Muscle layer of duodenum (tissue), 2 donors: ENCODE results near the gene CDH5.
A peak's percentile ranks its signal among the peaks of the same experiment; 100 is the strongest.

Source experiments
- H3K27ac ChIP-seq: one replicate; pipeline ENCODE4 v1.7.0; 2013; ENCODE audit warnings: mild to moderate bottlenecking, low read length
- H3K27me3 ChIP-seq: one replicate; pipeline ENCODE4 v1.7.0; 2013; ENCODE audit warnings: low read depth, mild to moderate bottlenecking, control low read depth, low read length
- H3K36me3 ChIP-seq, 2 donors: one replicate each; pipeline ENCODE4 v1.7.0; 2013; ENCODE audit warnings: low read length in 2 of 2, control low read depth in 1 of 2, mild to moderate bottlenecking in 1 of 2; ENCODE audit not compliant: insufficient read depth in 2 of 2, control insufficient read depth in 1 of 2
- H3K4me1 ChIP-seq, 2 donors: one replicate each; pipeline ENCODE4 v1.7.0; 2013; ENCODE audit warnings: low read length in 2 of 2, mild to moderate bottlenecking in 2 of 2, control low read depth in 1 of 2, moderate library complexity in 1 of 2; ENCODE audit not compliant: insufficient read depth in 2 of 2, control insufficient read depth in 1 of 2
- H3K4me3 ChIP-seq, 2 donors: one replicate each; pipeline ENCODE4 v1.7.0; 2013; ENCODE audit warnings: low read length in 2 of 2, low read depth in 1 of 2, mild to moderate bottlenecking in 1 of 2
- H3K9me3 ChIP-seq, 2 donors: one replicate each; pipeline ENCODE4 v1.7.0; 2013; ENCODE audit warnings: low read length in 2 of 2, control low read depth in 1 of 2, mild to moderate bottlenecking in 1 of 2; ENCODE audit not compliant: control insufficient read depth in 1 of 2
- donor health status: healthy.

The CDH5 gene

DNA sequence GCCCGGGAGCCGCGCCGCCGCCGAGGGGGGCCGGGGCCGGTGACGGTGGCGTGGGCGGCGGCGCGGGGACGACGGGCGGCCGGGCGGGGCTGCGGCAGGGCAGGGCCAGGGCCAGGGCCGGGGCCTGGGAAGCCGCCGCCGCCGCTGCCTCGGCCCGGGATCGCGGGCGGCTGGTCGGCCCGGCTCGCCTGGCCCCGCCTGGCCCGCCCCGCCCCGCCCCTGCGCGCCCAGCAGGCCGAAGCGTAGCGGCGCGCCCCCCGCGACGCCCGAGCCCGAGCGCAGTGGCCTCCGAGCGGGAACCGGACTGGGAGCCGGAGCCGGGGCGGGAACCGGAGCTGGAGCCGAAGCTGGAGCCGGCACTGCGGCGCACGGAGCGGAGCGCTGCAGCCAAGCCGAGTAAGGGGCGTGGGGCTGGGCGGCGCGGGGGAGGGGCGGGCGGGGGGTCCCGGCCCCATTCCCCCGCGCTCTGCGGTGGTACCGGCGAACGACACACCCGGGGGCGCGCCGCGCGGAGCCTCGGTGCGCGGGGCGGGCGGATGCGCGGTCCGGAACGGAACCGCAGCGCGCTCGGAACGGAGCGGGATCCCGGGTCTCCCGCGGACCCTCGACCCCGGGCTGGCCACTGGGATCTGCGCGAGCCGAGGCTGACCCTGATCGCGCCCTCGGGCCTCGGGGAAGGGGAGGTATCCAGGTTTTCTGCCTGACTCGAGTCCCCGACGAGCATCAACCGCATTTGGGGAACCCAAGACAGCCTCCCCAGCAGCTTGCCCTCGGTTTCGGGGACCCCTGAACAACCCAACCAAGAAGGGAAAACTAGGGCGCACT, 60.8 kb downstream of the CDH5 start, which contains the start of gene BEAN1:
BEAN1 (plus strand) TSS at position 260 of the 825 bp plus-strand sequence. CDS start 10,382 bp downstream, outside the sequence.
- peaks cover 45% of the 10 kb centered on the region for H3K27me3 ChIP-seq
- peaks cover 0 to 22% of the 10 kb centered on the region in 2 donors for H3K4me1 ChIP-seq
- H3K27ac ChIP-seq = no peak within 1 kb of the TSS
- H3K4me3 ChIP-seq = peak within 1 kb of the TSS in 1 of 2 donors; percentile 58
- H3K9me3 ChIP-seq = no peaks in the 10 kb centered on the region
- no peaks in the 10 kb centered on the region for H3K36me3 ChIP-seq

GRCh38 chr16:66427871-66428681, 61.6 kb downstream of the CDH5 start:
- no peaks in the 10 kb centered on the region for H3K36me3 ChIP-seq
- peaks cover 0 to 22% of the 10 kb centered on the region in 2 donors for H3K4me1 ChIP-seq
- peak overlapping the region in 1 of 2 donors; percentile 58 for H3K4me3 ChIP-seq
- peaks cover 46% of the 10 kb centered on the region for H3K27me3 ChIP-seq
- no peak overlapping the region for H3K27ac ChIP-seq
- H3K9me3 ChIP-seq = no peaks in the 10 kb centered on the region

DNA sequence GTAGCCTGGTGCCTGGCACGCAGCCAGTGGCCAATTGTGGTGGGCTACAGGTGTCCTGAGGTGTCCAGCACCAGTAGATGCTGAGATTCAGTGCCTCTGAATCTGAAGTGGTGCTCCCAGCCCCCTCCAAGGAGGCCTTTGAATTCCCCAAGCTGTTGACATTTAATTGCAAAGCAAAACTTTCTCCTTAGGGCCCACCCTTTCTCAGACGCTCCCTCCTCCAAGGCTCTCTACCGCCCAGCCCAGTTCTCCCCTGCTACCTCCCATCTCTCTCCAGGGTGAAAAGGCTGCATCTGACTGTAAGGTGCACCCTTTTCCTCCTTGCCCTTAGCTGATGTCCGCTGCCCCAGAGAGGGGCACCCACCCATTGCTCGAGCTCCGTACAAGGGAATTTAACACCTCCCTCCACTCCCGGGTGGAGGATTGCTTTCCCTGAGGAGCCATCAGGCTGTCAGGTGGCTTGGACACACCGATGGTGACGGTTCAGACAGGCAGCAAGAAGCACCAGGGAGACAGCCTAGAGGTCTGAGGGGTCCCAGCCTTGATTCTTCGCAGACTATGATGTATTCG, 62.3 kb downstream of the CDH5 start:
- peaks cover 0 to 22% of the 10 kb centered on the region in 2 donors for H3K4me1 ChIP-seq
- peaks cover 46% of the 10 kb centered on the region for H3K27me3 ChIP-seq
- H3K36me3 ChIP-seq = no peaks in the 10 kb centered on the region
- no peak overlapping the region for H3K27ac ChIP-seq
- no peaks in the 10 kb centered on the region for H3K9me3 ChIP-seq
- H3K4me3 ChIP-seq = no peak overlapping the region

- Histone ChIP-seq H3K36me3 (no peaks in the 10 kb centered on the region), H3K27ac (no peak overlapping the region), H3K4me3 (no peak overlapping the region), H3K9me3 (no peaks in the 10 kb centered on the region), H3K4me1 (peaks cover 0 to 22% of the 10 kb centered on the region in 2 donors), H3K27me3 (peaks cover 43% of the 10 kb centered on the region)
Observed at GRCh38 chr16:66429290-66429962, 62.9 kb downstream of the CDH5 start.

DNA sequence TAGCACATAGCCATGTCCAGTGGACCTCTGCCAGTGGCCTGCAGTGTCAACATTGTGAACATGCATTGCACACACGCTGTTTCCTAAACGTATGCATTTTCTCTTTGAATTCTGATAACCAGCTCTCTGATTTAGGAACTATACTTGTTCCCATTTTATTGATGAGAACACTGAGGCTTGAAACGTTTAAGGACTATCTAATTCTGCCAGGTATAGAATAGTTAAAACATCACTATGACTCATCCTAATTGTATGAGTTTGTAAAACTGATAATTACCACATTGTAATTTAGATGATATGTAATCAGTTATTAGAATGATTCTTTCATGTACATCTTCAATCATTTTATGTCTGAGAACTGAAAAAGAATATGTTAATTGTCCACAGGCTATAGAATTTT, 63.7 kb downstream of the CDH5 start:
- Histone ChIP-seq H3K27ac (no peak overlapping the region), H3K4me3 (no peak overlapping the region), H3K36me3 (no peaks in the 10 kb centered on the region), H3K9me3 (no peaks in the 10 kb centered on the region), H3K27me3 (peaks cover 35% of the 10 kb centered on the region), H3K4me1 (peaks cover 0 to 22% of the 10 kb centered on the region in 2 donors)

GRCh38 chr16:66431760-66432159, 65.3 kb downstream of the CDH5 start:
- Histone ChIP-seq H3K4me1 (peaks cover 0 to 12% of the 10 kb centered on the region in 2 donors), H3K36me3 (no peaks in the 10 kb centered on the region), H3K27me3 (peaks cover 24% of the 10 kb centered on the region), H3K4me3 (no peak overlapping the region), H3K9me3 (no peaks in the 10 kb centered on the region), H3K27ac (no peak overlapping the region)

DNA sequence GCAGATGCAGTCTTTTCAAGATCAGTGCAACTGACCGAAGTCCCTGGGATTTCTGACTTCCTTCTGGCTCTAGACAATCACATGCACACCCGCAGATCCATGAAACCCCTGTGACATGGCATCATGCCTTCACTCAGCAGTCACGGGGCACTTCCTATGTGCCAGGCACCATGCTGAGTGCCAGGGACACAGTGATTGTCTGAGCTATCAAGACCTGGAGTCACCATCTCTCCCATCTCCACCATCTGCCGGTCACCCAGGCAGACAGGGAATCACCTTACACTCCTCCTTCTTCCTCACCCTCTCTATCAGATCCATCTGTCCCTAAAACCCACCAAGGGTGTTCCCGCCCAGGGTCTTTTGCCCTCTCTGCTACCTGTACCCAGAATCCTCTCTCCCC, 65.9 kb downstream of the CDH5 start:
- Histone ChIP-seq H3K4me1 (peaks cover 0 to 10% of the 10 kb centered on the region in 2 donors), H3K9me3 (no peaks in the 10 kb centered on the region), H3K27ac (no peak overlapping the region), H3K27me3 (peaks cover 24% of the 10 kb centered on the region), H3K4me3 (no peak overlapping the region), H3K36me3 (no peaks in the 10 kb centered on the region)

GRCh38 chr16:66434619-66435430, 68.3 kb downstream of the CDH5 start:
- Histone ChIP-seq H3K9me3 (no peaks in the 10 kb centered on the region), H3K27me3 (peaks cover 5% of the 10 kb centered on the region), H3K27ac (no peak overlapping the region), H3K36me3 (no peaks in the 10 kb centered on the region), H3K4me3 (no peak overlapping the region), H3K4me1 (no peaks in the 10 kb centered on the region)

DNA sequence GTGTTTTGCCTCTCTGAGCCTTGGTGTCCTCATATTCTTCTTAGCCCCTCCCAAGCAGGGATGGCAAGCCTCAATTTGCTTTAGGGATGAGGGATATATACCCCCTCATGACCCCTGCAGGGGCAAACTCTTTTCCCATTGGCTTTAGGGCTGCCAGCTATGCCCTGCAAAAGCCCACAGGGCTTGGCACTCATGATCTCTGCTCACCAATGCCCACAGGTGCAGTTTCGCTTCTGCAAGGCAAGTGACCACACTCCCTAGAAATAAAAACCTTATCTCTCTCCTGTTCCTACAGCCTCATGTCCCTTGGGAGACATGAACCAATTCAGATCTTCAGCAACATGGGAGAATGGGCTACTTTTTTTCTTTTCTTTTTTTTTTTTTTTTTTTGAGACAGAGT, 69.4 kb downstream of the CDH5 start:
- Histone ChIP-seq H3K4me1 (no peaks in the 10 kb centered on the region), H3K27ac (no peak overlapping the region), H3K27me3 (peaks cover 5% of the 10 kb centered on the region), H3K36me3 (no peaks in the 10 kb centered on the region), H3K4me3 (no peak overlapping the region), H3K9me3 (no peaks in the 10 kb centered on the region)

GRCh38 chr16:66437391-66437945, 71.0 kb downstream of the CDH5 start:
- no peaks in the 10 kb centered on the region for H3K4me1 ChIP-seq
- H3K36me3 ChIP-seq = no peaks in the 10 kb centered on the region
- H3K27me3 ChIP-seq = no peaks in the 10 kb centered on the region
- H3K4me3 ChIP-seq = no peak overlapping the region
- no peaks in the 10 kb centered on the region for H3K9me3 ChIP-seq
- H3K27ac ChIP-seq = no peak overlapping the region
